Left lobe of liver (tissue), 2 donors: ENCODE results near the gene RNU2-63P. TPM values are rescaled to one million over a fixed set of nuclear protein-coding genes. Genes with fewer than 3 reads are reported as not detected.
"Not testable (repeated sequence)": the region's sequence is repeated elsewhere in the genome, so short reads cannot be mapped to it uniquely, and the experiment has no call there.

Experiments used
- ATAC-seq: fragments of 200-7000 bp; cut with Tn5 transposase; one replicate; pipeline ENCODE4 v1.9.1; 2020; ENCODE audit warnings: mild to moderate bottlenecking, moderate library complexity
- DNase-seq: peaks from one replicate; pipeline ENCODE4 v3.0.0-alpha.2; 2020; ENCODE audit warnings: low spot score
- total RNA-seq: library from RNA; stranded (reverse); gene quantifications from one replicate; pipeline ENCODE4 v1.2.1, GENCODE V29; 2021
- donor health status: DM: no; HTN: no; CAD: no; lungs with moderate emphysema.
- donor health status: DM: no; HTN: yes; CAD: no.

Gene RNU2-63P
- total RNA-seq, 1 donor from 2014 or later = 1.7 TPM

GRCh38 chr2:87987473-87987872 lies 28.9 kb downstream of the RNU2-63P start:
- DNase-seq, ATAC-seq: not testable (repeated sequence)

GRCh38 chr2:87985902-87986301 lies 30.4 kb downstream of the RNU2-63P start:
- ATAC-seq, DNase-seq: not testable (repeated sequence)

DNA sequence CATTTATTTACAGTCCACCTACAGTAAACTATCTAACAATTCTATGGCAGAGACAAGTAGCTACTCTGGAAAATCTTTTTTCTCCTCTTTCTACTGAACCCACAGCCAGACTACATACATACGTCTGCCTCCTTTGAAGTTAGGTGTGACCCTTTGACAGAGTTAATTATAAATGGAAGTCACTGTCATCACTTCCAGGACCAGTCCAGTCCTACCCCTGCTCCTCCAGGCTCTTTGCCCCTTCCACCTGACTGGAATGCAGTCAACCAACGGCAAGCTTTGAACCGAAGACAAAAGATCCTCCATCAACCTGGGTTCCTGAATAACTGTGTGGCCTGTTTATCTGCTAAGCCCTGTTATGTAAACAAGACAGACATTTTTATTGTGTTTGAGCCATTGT lies 35.2 kb downstream of the RNU2-63P start:
- not testable (repeated sequence) for DNase-seq, ATAC-seq

DNA sequence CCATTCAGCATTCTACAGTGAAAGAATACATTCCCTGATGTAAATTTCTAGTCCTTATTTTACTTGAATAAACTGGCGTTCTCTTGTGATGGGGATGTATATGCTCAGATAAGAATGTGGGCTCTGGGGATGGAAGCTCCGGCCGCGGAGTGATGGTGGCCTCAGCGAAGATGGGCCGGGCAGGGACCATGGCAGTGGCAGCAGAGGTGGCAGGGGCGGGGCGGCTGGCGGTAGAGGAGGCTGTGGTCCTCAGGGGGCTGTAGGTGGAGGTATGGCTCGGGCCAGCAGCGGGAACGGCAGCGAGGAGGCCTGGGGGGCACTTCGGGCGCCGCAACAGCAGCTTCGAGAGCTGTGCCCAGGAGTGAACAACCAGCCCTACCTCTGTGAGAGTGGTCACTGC lies 44.0 kb downstream of the RNU2-63P start:
- not testable (repeated sequence) for DNase-seq
- ATAC-seq = peak; percentile 43

Other genes with a start within 250 kb of the RNU2-63P start
- 0.38 TPM for gene RGPD2, start 190.8 kb downstream of the RNU2-63P start, total RNA-seq
- gene KRCC1, start 39.2 kb upstream of the RNU2-63P start, total RNA-seq = 10.0 TPM
- not detected for gene SMYD1, start 51.3 kb upstream of the RNU2-63P start, total RNA-seq
- gene FABP1, start 111.5 kb upstream of the RNU2-63P start, total RNA-seq = 351 TPM
- gene THNSL2, start 153.8 kb upstream of the RNU2-63P start, total RNA-seq = 58.6 TPM